Stomach (tissue), 9 donors: ENCODE data around the gene XPC. TPM values are rescaled to one million over a fixed set of nuclear protein-coding genes. Genes with fewer than 3 reads are reported as not detected.
"Not testable (repeated sequence)": the region's sequence is repeated elsewhere in the genome, so short reads cannot be mapped to it uniquely, and the experiment has no call there.

Source experiments
- DNase-seq, 2 donors: peaks; one replicate each; pipeline versions ENCODE4 v3.0.0 to v3.0.0-alpha.2; 2013 to 2019
- H3K27ac ChIP-seq, 5 donors: fragments of 200-600 bp in 4 of 5; sonication (generic) in 4 of 5; one replicate each; pipeline ENCODE4 v1.5.1; 2013 to 2019; ENCODE audit warnings: mild to moderate bottlenecking in 1 of 5, moderate library complexity in 1 of 5
- H3K27me3 ChIP-seq, 3 donors: fragments of 200-600 bp; sonication (generic); one replicate each; pipeline ENCODE4 v1.5.1; 2017 to 2019; ENCODE audit warnings: mixed run types in 1 of 3
- H3K36me3 ChIP-seq, 4 donors: fragments of 200-600 bp; sonication (generic); 1 replicate in 3 of 4; 2 replicates in 1 of 4; pipeline ENCODE4 v1.5.1; 2016 to 2019
- H3K4me1 ChIP-seq, 4 donors: fragments of 200-600 bp; sonication (generic); one replicate each; pipeline ENCODE4 v1.5.1; 2016 to 2019
- H3K4me3 ChIP-seq, 4 donors: fragments of 200-600 bp; sonication (generic) in 3 of 4; one replicate each; pipeline ENCODE4 v1.5.1; 2016 to 2019; ENCODE audit warnings: mild to moderate bottlenecking in 1 of 4
- H3K9me3 ChIP-seq, 4 donors: fragments of 200-600 bp; sonication (generic); one replicate each; pipeline ENCODE4 v1.5.1; 2016 to 2019
- CTCF ChIP-seq, 7 experiments: fragments of 450-650 bp in 4 of 7; fragments of 200-600 bp in 3 of 7; sonication (generic) in 3 of 7; IDR thresholded peaks; one replicate each; pipeline ENCODE4 v1.5.1; 2016 to 2019; ENCODE audit warnings: antibody characterized with exemption in 7 of 7, control low read depth in 2 of 7, mild to moderate bottlenecking in 1 of 7
- EP300 ChIP-seq: sonication (generic); formaldehyde crosslinking; IDR thresholded peaks from one replicate; pipeline ENCODE4 v1.6.1; 2017; ENCODE audit warnings: antibody characterized with exemption
- POLR2A ChIP-seq, 4 donors: fragments of 450-650 bp; IDR thresholded peaks; one replicate each; pipeline ENCODE4 v1.6.1; 2016; ENCODE audit warnings: antibody characterized with exemption in 4 of 4, control low read depth in 2 of 4, mild to moderate bottlenecking in 1 of 4, moderate library complexity in 1 of 4
- POLR2AphosphoS5 ChIP-seq, 3 donors: sonication (generic); formaldehyde crosslinking; IDR thresholded peaks; one replicate each; pipeline ENCODE4 v1.6.1; 2016; ENCODE audit warnings: antibody characterized with exemption in 3 of 3
- WGBS, 5 donors: extraction: QIAGEN DNeasy Blood & Tissue Kit in 3 of 5; methylation state at CpG; one replicate each; pipeline versions ENCODE4 v1.1.5 to v1.1.7; 2013 to 2018; 5-methylcytosine and 5-hydroxymethylcytosine counted together
- intact Hi-C: fragments of 100-400 bp; cut with DNase I; formaldehyde crosslinking; loops from one replicate; pipeline ENCODE4 v1.15.1; 2023; ENCODE audit warnings: low total_unique reads
- polyA plus RNA-seq, 3 donors: library from polyadenylated mRNA; stranded (reverse); fragments of 200-250 nt; gene quantifications; one replicate each; pipeline ENCODE4 v1.2.3, GENCODE V29; 2013
- total RNA-seq, 5 donors: library from RNA; depleted of rRNA; stranded (reverse); fragments of >200 nt; gene quantifications; one replicate each; pipeline versions ENCODE4 v1.1.0 to v1.2.3, GENCODE V29; 2014 to 2016
- donor health status: healthy with polysubstance abuse.
- donor health status: Bipolar disorder and iron deficiency.
- donor health status: healthy.

XPC gene
- total and polyA plus RNA-seq, 8 donors, result 8.8 to 51.0 (median 36.2) TPM

GRCh38 chr3:14117468-14118399 is 60.7 kb downstream of the XPC start:
- no peak overlapping the region for H3K27ac ChIP-seq
- no peaks in the 10 kb centered on the region for H3K9me3 ChIP-seq
- no peak for DNase-seq
- WGBS, 5 donors, result 86 to 89% (median 87%) methylated on average over 10 of the region's 10 CpGs
- H3K4me3 ChIP-seq, result no peak overlapping the region
- intact Hi-C loops, result no loop called here
- peaks cover 0 to 24% (median 16%) of the 10 kb centered on the region in 4 donors for H3K4me1 ChIP-seq
- peaks cover 18 to 68% (median 60%) of the 10 kb centered on the region in 4 donors for H3K36me3 ChIP-seq
- TF ChIP-seq EP300, result no peak
- TF ChIP-seq POLR2AphosphoS5 (IDR thresholded peaks at IDR 0.05), result no peak
- no peak for TF ChIP-seq CTCF (IDR thresholded peaks at IDR 0.05)
- TF ChIP-seq POLR2A (IDR thresholded peaks at IDR 0.05), result no peak
- H3K27me3 ChIP-seq, result no peaks in the 10 kb centered on the region

- 81 to 94% (median 93%) methylated on average over 7 of the region's 7 CpGs for WGBS, 5 donors
- H3K9me3 ChIP-seq, result no peaks in the 10 kb centered on the region
- no peak overlapping the region for H3K27ac ChIP-seq
- H3K4me1 ChIP-seq, result peaks cover 0 to 14% (median 8%) of the 10 kb centered on the region in 4 donors
- no peaks in the 10 kb centered on the region for H3K27me3 ChIP-seq
- TF ChIP-seq POLR2AphosphoS5 (IDR thresholded peaks at IDR 0.05) (no peak), CTCF (IDR thresholded peaks at IDR 0.05) (no peak), EP300 (no peak), POLR2A (IDR thresholded peaks at IDR 0.05) (no peak)
- H3K4me3 ChIP-seq, result no peak overlapping the region
- DNase-seq, result peak in 1 of 2 donors; percentile 71
- peaks cover 25 to 73% (median 62%) of the 10 kb centered on the region in 4 donors for H3K36me3 ChIP-seq
- intact Hi-C loops, result no loop called here
Measured at GRCh38 chr3:14113965-14114635, 64.3 kb downstream of the XPC start.

DNA sequence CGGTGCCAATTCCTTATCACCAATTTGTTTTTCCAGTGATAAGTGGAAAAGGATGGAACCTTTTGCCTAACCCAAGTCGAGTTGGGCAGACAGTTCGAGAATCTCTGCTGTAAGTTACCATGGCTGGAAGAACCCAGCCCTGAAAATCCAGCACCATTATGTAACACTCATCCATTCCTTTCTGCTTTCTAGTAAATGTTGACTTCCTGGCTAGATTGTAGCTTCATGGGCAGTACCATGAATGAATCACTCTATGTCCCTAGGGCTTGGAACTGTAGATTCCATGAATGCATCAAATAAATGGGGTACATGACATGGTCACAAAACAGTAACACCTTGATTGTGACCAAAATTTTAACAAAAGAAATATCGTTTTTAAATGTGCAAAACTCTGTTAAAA is 67.7 kb downstream of the XPC start:
- WGBS, 5 donors, result 60 to 76% (median 69%) methylated on average over 4 of the region's 4 CpGs
- no peak overlapping the region for H3K27ac ChIP-seq
- peaks cover 21 to 56% (median 53%) of the 10 kb centered on the region in 4 donors for H3K36me3 ChIP-seq
- no peak for DNase-seq
- TF ChIP-seq EP300 (no peak), CTCF (IDR thresholded peaks at IDR 0.05) (no peak), POLR2A (IDR thresholded peaks at IDR 0.05) (no peak), POLR2AphosphoS5 (IDR thresholded peaks at IDR 0.05) (no peak)
- H3K4me1 ChIP-seq, result no peaks in the 10 kb centered on the region
- intact Hi-C loops, result no loop called here
- H3K4me3 ChIP-seq, result no peak overlapping the region
- no peaks in the 10 kb centered on the region for H3K9me3 ChIP-seq
- no peaks in the 10 kb centered on the region for H3K27me3 ChIP-seq

DNA sequence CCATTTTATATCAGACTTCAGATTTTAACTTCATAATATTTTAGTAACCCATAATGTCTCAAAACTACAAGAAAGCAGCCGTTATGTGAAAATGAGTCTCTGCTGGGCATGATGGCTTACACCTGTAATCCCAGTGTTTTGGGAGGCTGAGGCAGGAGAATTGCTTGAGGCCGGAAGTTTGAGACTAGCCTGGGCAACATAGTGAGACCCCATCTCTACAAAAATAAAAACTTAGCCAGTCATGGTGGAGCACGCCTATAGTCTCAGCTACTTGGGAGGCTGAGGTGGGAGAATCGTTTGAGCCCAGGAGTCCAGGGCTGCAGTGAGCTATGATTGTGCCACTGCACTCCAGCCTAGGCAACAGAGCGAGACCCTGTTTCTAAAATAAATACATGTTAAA is 68.6 kb downstream of the XPC start:
- WGBS, 5 donors, result 92 to 98% (median 95%) methylated on average over 5 of the region's 5 CpGs
- H3K9me3 ChIP-seq, DNase-seq, intact Hi-C loops, H3K4me1 ChIP-seq, H3K27me3 ChIP-seq, H3K27ac ChIP-seq, H3K4me3 ChIP-seq: not testable (repeated sequence)
- H3K36me3 ChIP-seq, result peaks cover 20 to 48% (median 44%) of the 10 kb centered on the region in 4 donors
